IPS-18a (cell line): Measurements from ENCODE around the gene RARA.

Experiments
- H3K27ac ChIP-seq: one replicate; pipeline ENCODE4 v1.5.1; 2013; ENCODE audit warnings: low read length
- H3K27me3 ChIP-seq: one replicate; pipeline ENCODE4 v1.6.1; 2013; ENCODE audit warnings: mild to moderate bottlenecking, low read length; ENCODE audit not compliant: control insufficient read depth, insufficient read depth
- H3K36me3 ChIP-seq: one replicate; pipeline ENCODE4 v1.6.1; 2013; ENCODE audit warnings: low read depth, low read length; ENCODE audit not compliant: control insufficient read depth
- H3K4me1 ChIP-seq: one replicate; pipeline ENCODE4 v1.6.1; 2013; ENCODE audit warnings: low read depth, low read length; ENCODE audit not compliant: control insufficient read depth
- H3K4me3 ChIP-seq: one replicate; pipeline ENCODE4 v1.5.1; 2013; ENCODE audit warnings: low read length
- H3K9ac ChIP-seq: one replicate; pipeline ENCODE4 v1.6.1; 2013; ENCODE audit warnings: mild to moderate bottlenecking, low read length, moderate library complexity
- H3K9me3 ChIP-seq: one replicate; pipeline ENCODE4 v1.6.1; 2013; ENCODE audit warnings: low read depth, low read length; ENCODE audit not compliant: control insufficient read depth

Gene RARA

DNA sequence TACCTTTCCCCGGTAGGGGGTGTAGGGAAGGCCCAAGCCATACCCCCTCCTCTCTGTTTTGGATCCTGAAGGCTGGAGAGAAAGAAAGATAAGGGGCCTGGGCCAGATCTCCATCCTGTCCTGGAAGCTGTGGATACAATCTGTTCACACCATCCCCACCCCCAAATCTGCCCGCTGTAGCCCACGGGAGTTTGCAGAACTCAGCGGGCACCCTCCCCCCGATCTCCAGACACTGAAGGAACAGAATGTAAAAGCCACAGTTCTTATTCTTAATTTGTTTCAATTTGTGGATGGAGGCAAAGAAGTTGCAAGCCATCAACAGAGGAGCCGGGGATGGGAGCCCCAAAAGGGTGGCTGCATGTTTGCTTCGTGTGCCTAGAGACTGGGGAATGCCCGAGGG, 28.4 kb downstream of the RARA start:
- Histone ChIP-seq H3K9ac (no peak overlapping the region), H3K9me3 (no peaks in the 10 kb centered on the region), H3K4me3 (no peak overlapping the region), H3K27me3 (peaks cover 73% of the 10 kb centered on the region), H3K27ac (no peak overlapping the region), H3K4me1 (no peaks in the 10 kb centered on the region), H3K36me3 (no peaks in the 10 kb centered on the region)

DNA sequence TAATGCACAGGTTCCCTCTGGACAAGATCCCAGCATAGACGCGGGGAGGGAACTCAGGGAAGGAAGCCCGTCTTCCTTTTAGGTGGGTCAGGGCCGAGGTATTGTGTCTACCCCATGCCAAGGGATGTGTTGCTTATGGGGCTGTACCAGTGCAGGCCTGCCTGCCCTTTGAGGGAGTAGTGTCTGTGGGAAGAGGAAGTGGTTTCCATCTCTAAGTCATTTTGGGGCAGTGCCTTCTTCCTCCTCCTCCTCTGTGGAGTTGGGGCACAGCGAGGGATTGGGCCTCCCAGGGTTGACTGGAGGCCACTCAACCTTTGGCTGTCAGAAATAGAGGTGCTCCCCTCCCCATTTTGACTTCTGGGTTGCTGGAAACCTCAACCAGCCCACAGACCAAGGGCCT, 29.1 kb downstream of the RARA start:
- Histone ChIP-seq H3K4me1 (peaks cover 5% of the 10 kb centered on the region), H3K4me3 (no peak overlapping the region), H3K36me3 (no peaks in the 10 kb centered on the region), H3K27me3 (peaks cover 80% of the 10 kb centered on the region), H3K27ac (no peak overlapping the region), H3K9ac (no peak overlapping the region), H3K9me3 (no peaks in the 10 kb centered on the region)

DNA sequence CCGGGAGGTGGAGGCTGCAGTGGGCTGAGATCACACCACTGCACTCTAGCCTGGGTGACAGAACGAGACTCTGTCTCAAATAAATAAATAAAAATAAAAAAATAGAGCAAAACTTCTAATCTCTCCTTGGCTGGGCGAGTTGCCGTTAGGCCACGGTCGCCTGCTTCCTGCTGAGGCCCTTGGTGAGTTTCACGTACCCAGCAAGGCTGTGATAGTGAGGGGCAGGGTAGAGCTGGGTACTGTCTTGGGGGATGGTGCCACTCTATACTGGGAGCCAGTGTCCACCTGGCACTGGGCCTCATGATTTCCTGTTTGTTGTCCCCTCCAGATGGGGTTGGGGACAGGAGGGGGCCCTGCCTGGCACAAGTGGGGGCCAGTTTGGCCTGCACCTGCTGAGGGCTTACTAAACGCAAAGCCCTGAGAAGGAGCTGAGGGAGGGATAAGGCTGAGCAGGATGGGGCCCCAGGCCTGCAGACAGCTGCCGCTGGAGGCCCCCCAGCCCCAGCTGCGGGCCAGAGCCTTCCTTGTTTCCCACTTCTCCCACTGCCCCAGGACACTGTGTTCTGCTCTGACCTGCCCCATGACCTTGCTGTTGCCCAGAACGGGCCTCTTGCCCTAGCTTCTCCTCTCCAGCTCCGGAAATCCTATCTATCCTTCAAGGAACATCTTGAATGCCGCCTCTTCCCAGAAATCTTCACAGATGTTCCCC, 30.1 kb downstream of the RARA start:
- Histone ChIP-seq H3K27me3 (peaks cover 88% of the 10 kb centered on the region), H3K9me3 (no peaks in the 10 kb centered on the region), H3K4me1 (peaks cover 10% of the 10 kb centered on the region), H3K36me3 (no peaks in the 10 kb centered on the region), H3K4me3 (no peak overlapping the region), H3K27ac (no peak overlapping the region), H3K9ac (no peak overlapping the region)

DNA sequence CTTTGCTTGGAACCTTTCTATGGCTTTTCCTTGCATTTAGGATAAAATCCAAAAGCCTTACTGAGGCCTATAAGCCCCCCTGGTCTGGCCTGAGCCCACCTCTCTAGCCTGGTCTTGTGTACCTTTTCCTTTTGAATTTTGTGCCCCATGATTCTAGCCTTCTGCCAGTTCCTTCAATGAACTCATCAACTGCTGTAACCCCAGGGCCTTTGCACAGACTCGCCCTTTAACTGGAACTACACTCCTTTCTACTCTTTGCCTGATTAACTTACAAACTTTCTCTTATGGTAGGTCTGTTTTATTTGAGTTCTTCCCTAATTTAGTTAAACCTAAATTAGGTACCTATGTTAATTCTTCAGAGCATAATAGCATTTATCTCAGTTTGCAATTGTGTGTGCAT, 31.3 kb downstream of the RARA start:
- H3K9me3 ChIP-seq = no peaks in the 10 kb centered on the region
- peaks cover 88% of the 10 kb centered on the region for H3K27me3 ChIP-seq
- no peak overlapping the region for H3K27ac ChIP-seq
- H3K36me3 ChIP-seq = no peaks in the 10 kb centered on the region
- H3K4me3 ChIP-seq = no peak overlapping the region
- no peak overlapping the region for H3K9ac ChIP-seq
- H3K4me1 ChIP-seq = peaks cover 19% of the 10 kb centered on the region

DNA sequence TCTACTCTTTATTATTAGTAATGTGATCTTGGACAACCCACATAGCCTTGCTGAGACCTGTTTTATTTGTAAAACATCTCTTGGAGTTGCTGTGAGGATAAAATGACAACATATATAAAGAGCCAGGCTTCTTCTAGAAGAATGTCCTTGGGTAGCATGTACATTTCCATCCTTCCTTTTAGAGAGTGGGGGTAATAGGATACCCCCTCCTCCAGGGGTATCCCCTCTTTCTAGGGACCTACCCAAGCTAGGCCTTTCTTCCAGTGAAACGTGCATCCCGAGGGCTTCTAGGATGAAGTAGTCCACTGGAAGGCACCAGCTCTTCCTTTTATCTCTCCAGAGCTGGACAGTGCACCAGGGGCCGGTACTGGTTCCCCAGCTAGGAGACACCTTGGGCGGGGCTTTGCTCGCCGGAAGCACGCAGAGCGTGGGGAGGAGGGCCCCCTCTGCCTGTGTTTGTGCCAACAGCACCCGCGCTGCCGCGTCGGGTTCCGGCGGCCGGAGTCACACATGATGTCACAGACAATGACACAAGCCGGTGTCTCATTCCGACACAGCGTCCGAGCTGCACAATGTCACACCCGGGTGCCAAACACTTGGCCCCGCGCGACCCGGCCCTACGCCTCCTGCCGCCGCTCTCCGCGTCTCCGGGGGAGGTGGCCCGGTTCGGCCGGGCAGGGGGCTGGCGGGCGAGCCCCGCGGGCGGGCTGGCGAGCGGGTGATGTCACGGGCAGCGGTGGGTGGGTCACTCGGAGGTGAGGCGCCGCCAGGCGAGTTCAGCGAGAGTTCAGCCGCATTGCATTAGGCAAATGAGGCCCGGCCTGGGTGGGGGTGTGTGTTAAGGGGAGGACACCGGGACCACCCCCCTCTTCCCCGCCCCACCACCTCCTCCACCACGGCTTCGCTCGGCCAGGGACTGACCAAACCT, 32.2 kb downstream of the RARA start:
- peaks cover 89% of the 10 kb centered on the region for H3K27me3 ChIP-seq
- H3K9me3 ChIP-seq = no peaks in the 10 kb centered on the region
- H3K27ac ChIP-seq = no peak overlapping the region
- H3K36me3 ChIP-seq = no peaks in the 10 kb centered on the region
- H3K9ac ChIP-seq = no peak overlapping the region
- H3K4me3 ChIP-seq = peak overlapping the region; percentile 63
- H3K4me1 ChIP-seq = peaks cover 25% of the 10 kb centered on the region

DNA sequence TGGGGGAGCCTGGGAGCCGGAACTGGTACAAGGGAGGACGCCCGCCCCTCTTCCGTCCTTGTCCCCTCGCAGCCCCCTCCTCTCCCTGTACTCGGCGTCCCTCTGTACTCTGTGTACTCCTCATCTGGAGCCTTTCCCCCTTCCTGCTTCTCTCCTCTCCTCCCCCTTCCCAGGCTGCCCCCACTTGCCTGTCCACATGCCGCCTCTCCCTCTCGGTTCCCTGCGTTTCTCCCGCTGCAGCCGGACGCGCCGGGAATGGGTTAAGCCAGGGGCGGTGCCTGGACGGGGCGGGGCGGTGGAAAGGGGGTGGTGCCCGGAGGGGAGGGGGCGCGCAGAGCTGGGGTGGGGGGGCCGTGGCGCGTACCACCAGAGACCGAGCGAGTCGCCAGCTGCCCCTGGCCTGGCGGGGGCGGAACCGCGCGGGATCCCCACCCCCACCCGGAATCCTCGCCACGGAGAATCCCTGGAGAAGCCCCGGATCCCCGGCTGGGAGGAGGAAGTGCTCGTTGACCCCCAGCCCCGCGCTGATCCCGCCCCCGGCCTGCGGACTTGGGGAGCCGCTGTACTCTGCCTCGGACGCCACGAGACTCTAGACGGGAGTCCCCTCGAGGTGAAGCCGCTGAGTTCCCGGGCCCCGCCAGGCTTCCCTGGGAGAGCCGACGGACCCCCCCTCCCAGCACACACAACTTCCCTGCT, 33.0 kb downstream of the RARA start:
- Histone ChIP-seq H3K27me3 (peaks cover 90% of the 10 kb centered on the region), H3K4me1 (peaks cover 31% of the 10 kb centered on the region), H3K4me3 (peak overlapping the region; percentile 63), H3K9ac (peak overlapping the region; percentile 8), H3K36me3 (no peaks in the 10 kb centered on the region), H3K27ac (no peak overlapping the region), H3K9me3 (no peaks in the 10 kb centered on the region)

DNA sequence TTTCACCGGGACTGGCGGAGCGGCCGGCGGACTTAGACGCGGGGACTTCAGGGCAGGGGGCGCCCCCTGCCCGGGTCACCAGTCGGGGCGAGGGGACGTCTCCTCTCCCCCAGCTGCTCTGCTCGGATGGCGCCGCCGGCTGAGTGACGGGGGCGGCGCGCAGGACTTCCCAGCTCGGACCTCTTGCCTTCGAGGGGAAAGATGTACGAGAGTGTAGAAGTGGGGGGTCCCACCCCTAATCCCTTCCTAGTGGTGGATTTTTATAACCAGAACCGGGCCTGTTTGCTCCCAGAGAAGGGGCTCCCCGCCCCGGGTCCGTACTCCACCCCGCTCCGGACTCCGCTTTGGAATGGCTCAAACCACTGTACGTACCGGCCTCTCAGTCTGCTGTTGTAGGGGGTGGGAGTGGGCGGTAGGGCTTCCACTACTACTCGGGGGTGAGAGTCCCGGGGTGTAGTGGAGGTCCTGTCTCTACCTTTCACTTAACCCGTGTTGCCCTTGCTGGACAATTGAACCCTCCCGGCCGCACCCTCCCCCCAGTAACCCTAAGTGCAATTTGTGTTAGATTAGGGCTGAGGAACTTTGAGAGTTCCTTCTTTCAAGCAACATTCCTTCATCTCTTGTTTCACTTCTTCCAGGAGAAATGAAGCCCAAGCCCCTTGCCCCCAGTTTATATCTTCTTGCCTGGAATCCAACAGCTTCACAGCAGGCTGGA, 33.7 kb downstream of the RARA start:
- Histone ChIP-seq H3K9me3 (no peaks in the 10 kb centered on the region), H3K27me3 (peaks cover 88% of the 10 kb centered on the region), H3K4me3 (peak overlapping the region; percentile 63), H3K27ac (no peak overlapping the region), H3K9ac (peak overlapping the region; percentile 8), H3K36me3 (no peaks in the 10 kb centered on the region), H3K4me1 (peaks cover 38% of the 10 kb centered on the region)

DNA sequence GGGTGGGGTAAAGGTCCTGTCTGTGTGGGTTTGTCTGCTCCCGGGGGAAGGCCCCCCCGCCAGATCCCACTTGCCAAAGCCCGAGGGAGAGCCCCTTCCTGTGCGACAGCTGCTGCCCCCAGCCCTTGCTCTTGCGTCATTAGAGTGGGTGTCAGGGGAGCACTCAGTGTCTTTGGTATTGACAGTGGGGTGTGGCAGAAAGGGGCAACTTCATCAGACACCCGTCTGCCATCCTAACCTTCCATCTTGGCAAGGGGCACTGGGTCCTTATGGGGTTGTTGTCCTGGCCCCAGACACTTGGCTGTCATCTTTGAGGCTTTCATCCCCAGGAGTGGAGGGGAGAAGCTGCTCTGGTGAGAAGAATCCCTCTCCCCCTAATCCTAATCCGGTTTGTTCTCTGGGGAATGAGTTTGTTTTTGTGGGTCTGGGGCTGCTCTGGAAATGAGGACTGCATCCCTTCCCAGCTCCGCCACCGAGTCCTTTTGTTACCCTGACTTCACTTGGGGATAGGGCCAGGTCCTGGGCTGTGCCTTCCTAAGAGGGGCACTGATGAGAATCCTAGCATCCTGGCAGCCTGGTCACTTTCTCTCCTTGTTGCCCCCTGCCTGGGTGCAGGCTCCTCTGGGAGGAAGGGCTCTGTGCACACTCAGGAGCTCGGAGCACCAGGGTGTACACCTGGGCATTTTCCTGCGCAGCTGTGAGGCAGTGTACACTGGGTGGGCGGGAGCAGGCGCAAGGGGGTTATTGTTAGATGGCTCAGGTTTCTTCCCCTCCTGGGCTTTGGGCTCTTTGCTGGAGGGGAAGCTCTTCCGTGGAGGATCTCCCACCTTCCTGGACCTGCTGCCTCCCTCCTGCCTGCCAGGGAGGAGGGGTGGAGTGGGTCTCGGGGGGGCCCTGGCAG, 34.5 kb downstream of the RARA start:
- H3K4me1 ChIP-seq = peaks cover 45% of the 10 kb centered on the region
- H3K27ac ChIP-seq = no peak overlapping the region
- no peaks in the 10 kb centered on the region for H3K9me3 ChIP-seq
- no peaks in the 10 kb centered on the region for H3K36me3 ChIP-seq
- H3K9ac ChIP-seq = no peak overlapping the region
- H3K4me3 ChIP-seq = peak overlapping the region; percentile 63
- H3K27me3 ChIP-seq = peaks cover 88% of the 10 kb centered on the region

DNA sequence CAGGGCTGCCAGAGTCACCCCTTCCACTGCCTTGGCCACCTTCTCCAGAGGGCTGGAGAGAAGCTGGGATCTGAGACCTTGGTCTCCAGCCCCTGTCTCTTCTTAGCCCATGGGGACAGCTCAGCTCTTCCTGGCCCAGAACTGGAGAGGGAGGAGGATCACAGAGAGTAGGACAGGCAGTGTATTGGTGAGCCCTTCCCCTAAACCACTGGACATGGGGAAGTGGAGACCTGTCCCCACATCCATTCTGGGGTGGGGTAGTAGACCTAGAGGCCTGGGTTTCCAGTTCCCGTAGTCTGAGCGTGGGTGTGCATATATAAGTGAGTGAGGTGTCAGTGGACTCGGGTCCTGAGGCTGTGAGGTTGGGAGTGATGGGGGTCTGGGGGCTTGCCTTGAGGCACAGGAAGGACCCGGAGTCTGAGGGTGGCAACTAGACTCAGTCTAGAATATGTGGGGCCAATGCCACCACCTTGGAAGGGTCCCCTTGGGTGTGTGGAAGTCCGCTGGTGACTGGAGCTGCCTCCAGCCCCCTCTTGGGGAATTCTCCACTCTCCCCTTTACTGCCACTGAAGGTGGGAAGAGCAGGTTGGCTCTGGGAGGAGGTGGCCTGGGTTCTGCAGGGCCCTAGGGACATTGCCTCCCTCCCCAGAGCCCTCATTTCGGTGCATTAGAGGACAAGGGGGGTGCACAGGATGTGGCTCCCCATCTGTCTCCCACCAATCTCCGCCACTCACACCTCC, 35.6 kb downstream of the RARA start:
- H3K4me1 ChIP-seq = peaks cover 49% of the 10 kb centered on the region
- no peak overlapping the region for H3K9ac ChIP-seq
- no peaks in the 10 kb centered on the region for H3K9me3 ChIP-seq
- peak overlapping the region; percentile 53 for H3K4me3 ChIP-seq
- no peak overlapping the region for H3K27ac ChIP-seq
- H3K36me3 ChIP-seq = no peaks in the 10 kb centered on the region
- peaks cover 88% of the 10 kb centered on the region for H3K27me3 ChIP-seq
